PC-9 (cell line): ENCODE measurements around the gene POU6F2. TPM values are rescaled to one million over a fixed set of nuclear protein-coding genes. Genes with fewer than 3 reads are reported as not detected.

Experiments used
- BruUV-seq: library from RNA; stranded (reverse); fragments of 400-500 nt; replicated peaks from 2 replicates; lab custom pipeline; 2021; lab: Mats Ljungman, UMichigan
- CTCF ChIA-PET: fragments of 300-600 bp; sonication (Branson Sonifier 250); formaldehyde crosslinking; loops from one replicate; lab custom pipeline; 2022; ENCODE audit warnings: antibody characterized with exemption; lab: Charles Lee
- POLR2A ChIA-PET: fragments of 300-600 bp; sonication (Branson Sonifier 250); formaldehyde crosslinking; loops from one replicate; lab custom pipeline; 2022; ENCODE audit warnings: antibody characterized with exemption; ENCODE audit not compliant: unreplicated experiment; lab: Charles Lee
- DNase-seq, 2 experiments: peaks; one replicate each; pipeline versions ENCODE4 v3.0.0 to v3.0.0-alpha.2; 2015 to 2022; ENCODE audit warnings: mixed read lengths in 1 of 2
- H2AFZ ChIP-seq: fragments of 200-600 bp; sonication (generic); 2 replicates; pipeline ENCODE4 v1.8.1; 2017; ENCODE audit warnings: antibody characterized with exemption
- H3F3A ChIP-seq: fragments of 200-600 bp; sonication (generic); 2 replicates; pipeline ENCODE4 v1.8.1; 2017; ENCODE audit warnings: antibody characterized with exemption, mild to moderate bottlenecking, low read depth; ENCODE audit not compliant: insufficient read depth
- H3K27ac ChIP-seq: fragments of 200-600 bp; sonication (generic); 2 replicates; pipeline ENCODE4 v1.6.1; 2016; ENCODE audit warnings: mixed run types
- H3K27me3 ChIP-seq: fragments of 200-600 bp; sonication (generic); 2 replicates; pipeline ENCODE4 v1.6.1; 2016; ENCODE audit warnings: low read depth, mixed run types; ENCODE audit not compliant: insufficient read depth
- H3K36me3 ChIP-seq: fragments of 200-600 bp; sonication (generic); 2 replicates; pipeline ENCODE4 v1.6.1; 2016; ENCODE audit warnings: low read depth, mixed run types
- H3K4me1 ChIP-seq: fragments of 200-600 bp; sonication (generic); replicated peaks from 2 replicates; pipeline ENCODE4 v1.6.1; 2016; ENCODE audit warnings: mixed run types; ENCODE audit not compliant: insufficient read depth
- H3K4me2 ChIP-seq: fragments of 200-600 bp; sonication (generic); 2 replicates; pipeline ENCODE4 v1.6.1; 2017; ENCODE audit warnings: mixed run types
- H3K4me3 ChIP-seq: fragments of 200-600 bp; sonication (generic); 2 replicates; pipeline ENCODE4 v1.6.1; 2016; ENCODE audit warnings: mixed run types
- H3K79me2 ChIP-seq: fragments of 200-600 bp; sonication (generic); 2 replicates; pipeline ENCODE4 v1.6.1; 2017; ENCODE audit warnings: low read depth, mixed run types
- H3K9me2 ChIP-seq: fragments of 200-600 bp; sonication (generic); 2 replicates; pipeline ENCODE4 v1.8.1; 2017; ENCODE audit warnings: mild to moderate bottlenecking; ENCODE audit not compliant: insufficient read depth
- H3K9me3 ChIP-seq: fragments of 200-600 bp; sonication (generic); 2 replicates; pipeline ENCODE4 v1.8.1; 2016; ENCODE audit warnings: low read depth; ENCODE audit not compliant: insufficient read depth
- H4K20me1 ChIP-seq: fragments of 200-600 bp; sonication (generic); 2 replicates; pipeline ENCODE4 v1.8.1; 2017; ENCODE audit not compliant: insufficient read depth
- CTCF ChIP-seq: fragments of 200-600 bp; sonication (generic); conservative IDR thresholded peaks from 2 replicates; pipeline ENCODE4 v1.6.1; 2017; ENCODE audit warnings: mixed run types, antibody characterized with exemption, mild to moderate bottlenecking, moderate library complexity
- EZH2 ChIP-seq: fragments of 200-600 bp; sonication (generic); IDR thresholded peaks from 2 replicates; pipeline ENCODE4 v1.8.0; 2017; ENCODE audit warnings: antibody characterized with exemption, low read depth
- intact Hi-C: fragments of 100-400 bp; cut with micrococcal nuclease; formaldehyde crosslinking; loops from one replicate; pipeline ENCODE4 v1.10.0; 2022; ENCODE audit not compliant: unreplicated experiment
- total RNA-seq: library from RNA; stranded (reverse); gene quantifications from 2 replicates; pipeline ENCODE4 v1.2.3, GENCODE V29; 2021

The POU6F2 gene
- total RNA-seq, 1 experiment from 2014 or later, result not detected

- H4K20me1 ChIP-seq, result no peaks in the 10 kb centered on the region
- no peaks in the 10 kb centered on the region for H3K79me2 ChIP-seq
- no peak for DNase-seq
- H3K4me1 ChIP-seq, result no peaks in the 10 kb centered on the region
- no peak overlapping the region for H2AFZ ChIP-seq
- H3K27me3 ChIP-seq, result peaks cover 49% of the 10 kb centered on the region
- no peak overlapping the region for H3K4me3 ChIP-seq
- BruUV-seq, result no TSS peak
- no peak overlapping the region for H3K4me2 ChIP-seq
- TF ChIP-seq EZH2 (no peak), CTCF (no peak)
- H3K27ac ChIP-seq, result no peak overlapping the region
- no peaks in the 10 kb centered on the region for H3F3A ChIP-seq
- H3K36me3 ChIP-seq, result no peaks in the 10 kb centered on the region
- no peaks in the 10 kb centered on the region for H3K9me3 ChIP-seq
- ChIA-PET POLR2A (no interaction called here), CTCF (interaction anchor here (0.7 kb wide), 1 partner anchor 100 kb away, joined by 3 read pairs; no protein-coding TSS in a partner anchor)
- H3K9me2 ChIP-seq, result no peaks in the 10 kb centered on the region
- intact Hi-C loops, result no loop called here
These were observed 315.5 kb downstream of the POU6F2 start for GRCh38 chr7:39293056-39293823.

GRCh38 chr7:39294022-39294421, 316.3 kb downstream of the POU6F2 start:
- no peak for TF ChIP-seq CTCF
- TF ChIP-seq EZH2, result no peak
- no peaks in the 10 kb centered on the region for H3K79me2 ChIP-seq
- no peaks in the 10 kb centered on the region for H3K9me2 ChIP-seq
- no TSS peak for BruUV-seq
- H3K9me3 ChIP-seq, result no peaks in the 10 kb centered on the region
- CTCF ChIA-PET, result no interaction called here
- H3K4me1 ChIP-seq, result no peaks in the 10 kb centered on the region
- no peak overlapping the region for H3K4me2 ChIP-seq
- H3K27ac ChIP-seq, result no peak overlapping the region
- no peak for DNase-seq
- H4K20me1 ChIP-seq, result no peaks in the 10 kb centered on the region
- peaks cover 49% of the 10 kb centered on the region for H3K27me3 ChIP-seq
- POLR2A ChIA-PET, result no interaction called here
- no peak overlapping the region for H3K4me3 ChIP-seq
- H3K36me3 ChIP-seq, result no peaks in the 10 kb centered on the region
- H2AFZ ChIP-seq, result no peak overlapping the region
- intact Hi-C loops, result no loop called here
- no peaks in the 10 kb centered on the region for H3F3A ChIP-seq

- TF ChIP-seq CTCF, result no peak
- Histone ChIP-seq H3F3A (no peaks in the 10 kb centered on the region), H3K4me1 (no peaks in the 10 kb centered on the region), H2AFZ (no peak overlapping the region), H3K27ac (no peak overlapping the region), H3K9me2 (no peaks in the 10 kb centered on the region), H3K36me3 (no peaks in the 10 kb centered on the region), H3K9me3 (no peaks in the 10 kb centered on the region), H4K20me1 (no peaks in the 10 kb centered on the region), H3K4me2 (no peak overlapping the region), H3K27me3 (peaks cover 64% of the 10 kb centered on the region), H3K4me3 (no peak overlapping the region), H3K79me2 (no peaks in the 10 kb centered on the region)
- ChIA-PET CTCF (no interaction called here), POLR2A (no interaction called here)
- no TSS peak for BruUV-seq
- intact Hi-C loops, result no loop called here
- no peak for DNase-seq
These were observed 318.1 kb downstream of the POU6F2 start for GRCh38 chr7:39295796-39296195.
